Posterior cingulate gyrus (tissue), 11 donors: ENCODE measurements around the gene ABRACL.
"Not testable (repeated sequence)": the region's sequence is repeated elsewhere in the genome, so short reads cannot be mapped to it uniquely, and the experiment has no call there.

Experiments used
- DNase-seq, 10 donors: peaks; one replicate each; pipeline versions ENCODE4 v3.0.0 to v3.0.0-alpha.2; 2020 to 2021; ENCODE audit warnings: mixed read lengths in 3 of 10
- intact Hi-C: fragments of 100-400 bp; cut with DNase I; formaldehyde crosslinking; loops from one replicate; pipeline ENCODE4 v1.15.1; 2023

Gene ABRACL

DNA sequence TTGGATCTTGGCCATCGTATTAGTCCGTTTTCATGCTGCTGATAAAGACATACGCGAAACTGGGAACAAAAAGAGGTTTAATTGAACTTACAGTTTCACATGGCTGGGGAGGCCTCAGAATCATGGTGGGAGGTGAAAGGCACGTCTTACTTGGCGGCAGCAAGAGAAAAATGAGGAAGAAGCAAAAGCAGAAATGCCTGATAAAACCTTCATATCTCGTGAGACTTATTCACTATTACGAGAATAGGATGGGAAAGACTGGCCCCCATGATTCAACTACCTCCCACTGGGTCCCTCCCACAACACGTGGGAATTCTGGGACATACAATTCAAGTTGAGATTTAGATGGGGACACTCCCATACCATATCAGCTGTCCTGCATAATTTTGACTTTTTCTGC lies 20.4 kb upstream of the ABRACL start:
- intact Hi-C loops = no loop called here
- no peak for DNase-seq

DNA sequence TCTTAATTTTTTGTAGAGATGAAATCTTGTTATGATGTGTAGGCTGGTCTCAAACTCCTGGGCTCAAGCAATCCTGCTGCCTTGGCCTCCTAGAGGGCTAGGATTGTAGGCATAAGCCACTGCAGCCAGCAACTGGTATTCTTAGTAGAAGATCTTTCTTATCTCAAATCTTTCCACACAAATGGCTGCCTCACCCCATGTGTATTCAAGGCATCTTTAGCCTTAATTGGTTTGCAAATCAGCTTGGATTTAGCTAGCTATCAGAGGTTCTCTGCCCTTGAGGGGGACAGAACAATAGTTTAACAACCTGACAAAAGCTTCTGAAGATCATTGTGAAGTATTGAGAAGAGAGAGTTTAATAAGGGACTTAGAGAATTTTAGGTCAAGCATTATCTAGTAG lies 17.9 kb upstream of the ABRACL start:
- no peak for DNase-seq
- intact Hi-C loops = no loop called here

- intact Hi-C loops = no loop called here
- no peak for DNase-seq
Observed at GRCh38 chr6:139011980-139012379, 16.6 kb upstream of the ABRACL start.

- intact Hi-C loops = no loop called here
- DNase-seq = no peak
Observed at GRCh38 chr6:139013185-139013800, 15.3 kb upstream of the ABRACL start.

DNA sequence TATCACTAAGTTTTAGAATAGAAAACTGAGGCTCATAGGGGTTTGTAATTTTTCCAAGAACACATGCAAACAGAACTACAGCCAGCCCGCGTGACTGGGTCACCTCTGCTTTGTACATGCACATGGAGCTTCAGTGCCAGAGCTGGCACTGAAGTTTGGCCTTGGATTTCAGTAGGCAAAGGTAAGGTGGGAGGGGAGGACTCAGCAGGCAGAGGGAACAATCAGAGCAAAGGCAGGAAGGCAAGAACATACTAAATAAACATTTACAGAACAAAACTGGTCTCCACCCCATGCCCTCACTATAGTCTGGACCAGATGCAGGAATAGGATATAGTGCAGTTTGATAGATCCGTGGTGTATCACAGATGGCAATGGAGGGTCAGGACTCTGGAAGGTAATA lies 13.6 kb upstream of the ABRACL start:
- intact Hi-C loops = no loop called here
- DNase-seq = no peak

- intact Hi-C loops = no loop called here
- no peak for DNase-seq
Observed at GRCh38 chr6:139016337-139017213, 12.0 kb upstream of the ABRACL start.

DNA sequence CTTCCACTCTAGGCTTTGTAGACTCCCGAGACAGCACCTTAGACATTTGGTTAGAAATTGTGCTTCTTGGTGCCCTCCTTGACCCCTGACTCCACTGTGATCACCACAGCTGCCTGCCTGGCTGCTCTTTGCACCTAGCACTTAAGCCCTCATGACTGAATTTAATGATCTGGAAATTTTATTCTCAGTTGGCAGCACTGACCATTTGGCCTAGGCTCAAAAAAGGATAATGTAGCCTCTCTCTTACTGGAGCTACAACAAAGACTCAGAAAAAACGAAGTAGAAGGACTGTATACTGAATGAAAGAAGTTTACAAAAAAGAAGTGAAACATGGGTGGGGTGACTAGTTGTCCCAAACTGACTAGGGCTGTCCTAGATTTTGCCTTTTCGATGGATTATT lies 11.3 kb upstream of the ABRACL start:
- intact Hi-C loops = no loop called here
- no peak for DNase-seq

- no peak for DNase-seq
- intact Hi-C loops = no loop called here
Observed at GRCh38 chr6:139019722-139020121, 8.8 kb upstream of the ABRACL start.

GRCh38 chr6:139020689-139021088 lies 7.9 kb upstream of the ABRACL start:
- intact Hi-C loops = no loop called here
- no peak for DNase-seq

DNA sequence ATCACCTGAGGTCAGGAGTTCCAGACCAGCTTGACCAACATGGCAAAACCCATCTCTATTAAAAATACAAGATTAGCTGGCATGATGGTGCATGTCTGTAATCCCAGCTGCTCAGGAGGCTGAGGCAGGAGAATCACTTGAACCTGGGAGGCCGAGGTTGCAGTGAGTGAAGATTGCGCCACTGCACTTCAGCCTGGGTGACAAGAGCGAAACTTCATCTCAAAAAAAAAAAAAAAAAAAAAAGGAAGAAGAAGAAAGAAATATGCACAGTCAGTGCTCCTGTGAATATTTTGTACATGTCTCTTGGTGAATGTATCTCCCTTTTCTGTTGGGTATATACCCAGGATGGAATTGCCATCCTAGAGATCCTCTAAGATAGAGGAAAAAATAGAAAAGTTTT lies 3.1 kb upstream of the ABRACL start:
- DNase-seq, intact Hi-C loops: not testable (repeated sequence)

- no peak for DNase-seq
- intact Hi-C loops = no loop called here
Observed at GRCh38 chr6:139027620-139028182, 844 bp upstream of the ABRACL start.

DNA sequence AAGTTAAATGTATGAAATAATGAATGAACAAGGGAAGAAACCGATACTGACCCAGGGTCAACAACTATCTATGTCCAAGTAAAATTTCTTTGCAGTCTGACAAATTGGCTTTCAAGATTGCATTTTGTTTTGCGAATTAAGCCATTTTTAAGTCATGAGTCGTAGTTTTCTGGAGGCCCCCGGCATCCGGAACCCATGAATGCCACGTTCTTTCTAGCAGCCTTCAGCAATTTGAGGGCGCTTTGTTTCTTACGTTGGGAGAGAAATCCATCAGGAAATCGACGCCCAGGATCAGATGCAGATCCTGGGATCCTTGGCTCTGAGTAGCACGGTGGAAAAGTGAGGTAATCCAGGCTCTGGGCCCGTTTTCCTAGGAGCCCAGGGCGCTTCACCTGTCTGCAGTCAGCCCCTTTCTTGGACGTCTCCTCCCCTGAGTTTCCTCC lies 309 bp upstream of the ABRACL start:
- peak in 1 of 10 donors; percentile 59 for DNase-seq

DNA sequence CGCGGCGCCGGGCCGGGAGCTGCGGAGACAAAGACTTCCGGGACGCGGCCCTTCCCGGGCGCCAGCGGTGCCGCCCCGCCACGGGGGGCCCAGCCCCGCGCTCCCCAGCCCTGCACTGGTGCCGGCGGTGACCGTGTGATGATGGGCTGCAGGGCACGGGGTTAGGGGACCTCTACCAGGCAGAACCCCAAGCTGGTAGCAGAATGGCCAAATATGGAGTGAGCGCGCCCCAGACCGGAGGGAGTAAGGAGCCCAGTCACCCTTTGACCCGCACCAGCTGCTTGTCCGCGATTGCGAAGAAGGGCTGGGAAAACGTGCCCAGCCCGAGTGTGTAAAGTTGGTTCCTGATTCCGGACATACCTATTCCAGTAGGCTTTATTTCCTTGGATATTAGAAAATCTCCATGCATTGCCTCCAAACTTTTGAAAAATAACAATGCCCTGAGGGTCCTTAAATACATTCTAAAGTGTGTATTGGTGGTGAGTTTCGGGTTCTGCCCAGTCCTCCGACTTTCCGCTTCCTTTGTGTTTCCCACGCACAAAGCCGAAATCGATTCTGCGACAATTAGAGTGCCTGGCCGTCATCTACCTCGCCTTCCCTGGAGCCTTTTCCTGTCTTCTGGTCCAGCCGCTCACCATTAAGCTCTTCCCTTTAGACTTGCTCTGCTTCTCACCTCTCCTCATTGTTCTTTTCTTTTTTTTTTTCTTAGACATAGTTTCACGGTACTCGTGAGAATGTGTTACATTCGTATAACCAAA lies 1.1 kb downstream of the ABRACL start:
- intact Hi-C loops = no loop called here

More for the DNA sequence above, 309 bp upstream of the ABRACL start:
- intact Hi-C loops = no loop called here

GRCh38 chr6:139030228-139030963 lies 1.9 kb downstream of the ABRACL start:
- no peak for DNase-seq
- intact Hi-C loops = no loop called here

More for the DNA sequence above, 1.1 kb downstream of the ABRACL start:
- peak in 9 of 10 donors; percentile 22 to 85 (median 29) for DNase-seq

- DNase-seq = no peak
- intact Hi-C loops = no loop called here
Observed at GRCh38 chr6:139037490-139037889, 8.9 kb downstream of the ABRACL start.

DNA sequence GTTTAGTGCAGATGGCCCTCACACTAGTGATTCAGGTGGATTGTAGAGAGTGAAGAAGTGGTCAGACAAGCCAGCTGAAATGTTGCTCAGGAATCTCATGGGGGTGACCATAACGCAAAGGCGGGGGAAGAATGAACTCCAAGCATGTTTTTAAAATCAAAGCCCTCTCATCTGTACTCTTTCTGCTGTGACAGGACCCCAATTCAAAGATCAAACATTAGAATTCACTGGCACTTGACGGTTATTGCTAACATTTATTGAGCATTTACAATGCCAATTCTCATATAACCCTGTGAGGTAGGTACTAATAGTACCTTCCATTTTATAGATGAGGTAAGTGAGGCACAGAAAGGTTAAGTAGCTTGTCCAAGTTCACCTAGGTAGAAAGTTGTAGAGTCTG lies 15.7 kb downstream of the ABRACL start:
- no peak for DNase-seq
- intact Hi-C loops = no loop called here

DNA sequence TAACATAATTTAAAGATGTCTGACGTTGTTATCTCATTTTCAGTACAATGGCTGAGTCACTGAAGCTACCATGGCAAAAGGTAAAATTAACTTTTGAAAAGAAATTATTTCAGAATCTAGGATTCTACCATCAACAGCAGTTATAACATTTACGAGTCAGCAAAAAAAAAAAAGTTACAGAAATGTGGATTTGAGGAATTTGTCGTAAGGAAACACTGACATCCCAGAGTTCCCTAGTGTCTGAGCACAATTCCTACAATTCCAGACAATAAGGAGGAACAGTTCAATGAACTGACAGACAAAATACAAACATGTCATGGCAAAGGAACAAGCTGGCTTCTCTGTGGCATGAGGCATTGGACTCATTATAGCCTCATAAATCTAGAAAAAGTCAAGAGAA lies 19.1 kb downstream of the ABRACL start:
- intact Hi-C loops = no loop called here
- DNase-seq = no peak

GRCh38 chr6:139048912-139049311 lies 20.4 kb downstream of the ABRACL start:
- DNase-seq, intact Hi-C loops: not testable (repeated sequence)

DNA sequence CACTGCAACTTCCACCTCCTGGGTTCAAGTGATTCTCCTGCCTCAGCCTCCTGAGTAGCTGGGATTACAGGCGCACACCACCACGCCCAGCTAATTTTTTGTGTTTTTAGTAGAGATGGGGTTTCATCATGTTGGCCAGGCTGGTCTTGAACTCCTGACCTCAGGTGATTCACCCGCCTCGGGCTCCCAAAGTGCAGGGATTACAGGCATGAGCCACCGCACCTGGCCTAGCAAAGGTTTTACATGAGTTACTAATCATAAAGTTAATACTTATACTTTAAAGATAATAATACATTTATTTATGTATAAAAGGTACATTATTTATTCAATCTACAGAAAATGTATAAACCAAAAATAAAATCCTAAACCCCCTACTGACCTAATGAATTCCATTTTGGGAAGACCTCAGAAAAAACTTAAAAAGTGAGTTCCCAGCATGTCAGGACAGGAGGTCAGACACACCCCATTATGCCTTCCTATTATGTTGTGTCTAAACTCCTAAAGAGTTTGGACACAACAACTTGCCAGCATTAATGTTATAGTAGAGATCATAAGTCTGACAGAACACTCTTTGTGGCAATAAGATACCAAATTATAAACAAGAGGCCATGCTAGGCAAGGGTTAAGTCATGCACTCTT lies 21.7 kb downstream of the ABRACL start:
- intact Hi-C loops = not testable (repeated sequence)
- DNase-seq = peak in 1 of 10 donors; percentile 52
